GM19395 (cell line): ENCODE results near the gene APP.

Experiments
- ATAC-seq: cut with Tn5 transposase; IDR thresholded peaks from one replicate; pipeline ENCODE4 v1.9.1; 2021; ENCODE audit warnings: mild to moderate bottlenecking, moderate library complexity; ENCODE audit not compliant: unreplicated experiment

The APP gene

GRCh38 chr21:25842925-25843324 lies 327.6 kb downstream of the APP start:
- no peak for ATAC-seq

GRCh38 chr21:25838809-25839208 lies 331.8 kb downstream of the APP start:
- ATAC-seq = no peak

DNA sequence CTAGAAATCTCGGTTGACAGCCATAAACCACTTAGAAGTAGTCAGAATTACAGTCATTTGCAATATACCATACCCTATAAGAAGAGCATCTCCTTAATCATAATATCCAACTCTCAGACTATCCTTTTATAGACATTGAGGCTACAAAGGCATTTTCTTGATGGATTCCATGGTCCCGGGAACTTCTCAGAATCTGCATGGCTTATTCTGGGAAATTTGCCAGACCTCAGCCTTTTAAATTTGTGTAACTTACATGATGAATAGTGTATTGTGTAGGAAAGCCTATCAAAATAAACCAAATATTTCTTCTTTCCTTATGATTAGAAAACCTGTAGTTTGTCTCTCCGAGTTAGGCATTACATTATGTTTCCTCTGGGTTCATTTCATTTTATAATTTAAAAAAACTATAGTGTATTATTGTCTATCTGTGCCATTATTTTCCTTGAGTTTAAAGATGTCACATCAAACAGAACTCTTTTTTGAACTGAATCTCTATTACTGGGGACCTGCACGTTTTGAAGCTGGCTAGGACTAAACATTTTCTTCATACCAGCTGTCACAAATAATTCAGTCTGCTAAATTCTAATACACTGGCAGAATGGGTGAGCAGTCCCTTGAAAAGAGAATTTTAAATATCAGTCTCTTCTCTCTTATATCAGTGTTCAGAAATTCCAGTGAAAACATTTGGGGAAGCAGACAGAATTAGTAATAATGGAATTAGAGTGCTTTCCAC lies 332.9 kb downstream of the APP start:
- ATAC-seq = no peak

DNA sequence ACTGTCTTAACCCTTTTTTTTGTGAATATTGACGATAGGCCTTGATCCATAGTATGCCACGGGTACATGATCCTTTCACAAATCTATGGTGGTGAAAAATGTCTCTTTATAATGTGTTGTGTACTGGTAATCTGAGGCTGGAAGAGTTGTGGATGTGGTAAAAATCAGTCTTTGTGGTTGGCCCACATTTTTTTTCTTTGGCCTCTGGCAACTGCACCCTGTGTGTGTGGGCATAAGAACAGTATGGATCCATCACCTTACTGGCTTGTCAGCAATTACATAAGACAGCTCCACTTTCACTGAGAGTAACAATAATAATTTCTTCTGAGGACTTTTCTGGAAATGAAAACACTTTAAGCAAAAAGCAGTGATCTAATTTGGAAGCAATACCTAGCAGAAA lies 334.2 kb downstream of the APP start:
- ATAC-seq = no peak

DNA sequence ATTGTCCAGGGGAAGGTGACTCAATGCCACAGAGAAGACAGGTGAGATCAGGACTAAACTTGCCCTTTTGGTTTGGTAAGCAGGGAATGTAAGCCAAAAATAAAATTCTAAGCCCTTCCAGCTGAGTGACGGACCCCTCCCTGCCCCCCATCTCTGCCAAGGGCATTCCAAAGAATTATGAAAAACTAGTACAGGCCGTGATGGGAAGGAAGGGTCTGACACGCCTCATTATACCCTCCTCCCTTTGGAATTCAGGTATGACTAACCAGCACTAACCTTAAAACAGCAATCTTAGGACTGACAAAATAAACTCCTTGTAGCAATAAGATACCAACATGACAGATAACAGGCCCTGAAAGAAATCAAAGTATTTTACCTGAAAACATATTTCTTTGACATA lies 336.2 kb downstream of the APP start:
- ATAC-seq = no peak

- no peak for ATAC-seq
Observed at GRCh38 chr21:25831300-25831960, 339.1 kb downstream of the APP start.
